SK-N-SH (cell line): ENCODE results near the gene ADIPOR2. TPM values are rescaled to one million over a fixed set of nuclear protein-coding genes. Genes with fewer than 3 reads are reported as not detected.

Experiments
- CTCF ChIA-PET: fragments of 300-600, 350-600 bp; formaldehyde crosslinking; extraction: SDS; loops from one replicate; lab custom pipeline; 2021; lab: Yijun Ruan, JAX
- POLR2A ChIA-PET: fragments of 350-600 bp; sonication (Branson Sonifier 250); formaldehyde crosslinking; extraction: SDS; loops from one replicate; lab custom pipeline; 2020; ENCODE audit warnings: antibody characterized with exemption, inconsistent platforms; lab: Yijun Ruan, JAX
- DNase-seq: peaks from one replicate; pipeline ENCODE4 v3.0.0; 2012
- H2AFZ ChIP-seq: fragments of 200-600 bp; sonication (generic); 2 replicates; pipeline ENCODE4 v1.8.1; 2016; ENCODE audit warnings: antibody characterized with exemption, mild to moderate bottlenecking, low read depth
- H3F3A ChIP-seq: fragments of 200-600 bp; sonication (generic); replicated peaks from 2 replicates; pipeline ENCODE3; 2016; ENCODE audit warnings: antibody characterized with exemption, mild to moderate bottlenecking; ENCODE audit not compliant: insufficient read depth
- H3K27ac ChIP-seq, 2 experiments: fragments of 200-500 bp in 1 of 2; fragments of 200-600 bp in 1 of 2; sonication (Bioruptor generic) in 1 of 2; sonication (generic), shearing (Covaris generic) in 1 of 2; 2 replicates each; pipeline versions ENCODE4 v1.5.1 to v1.6.1; 2014 to 2016; ENCODE audit warnings: low read depth in 2 of 2, inconsistent platforms in 1 of 2, low read length in 1 of 2, mild to moderate bottlenecking in 1 of 2, mixed read lengths in 1 of 2
- H3K27me3 ChIP-seq: fragments of 200-600 bp; sonication (generic), shearing (Covaris generic); 2 replicates; pipeline ENCODE4 v1.6.1; 2016; ENCODE audit warnings: mixed run types; ENCODE audit not compliant: insufficient read depth
- H3K36me3 ChIP-seq, 2 experiments: fragments of 200-500 bp in 1 of 2; fragments of 200-600 bp in 1 of 2; sonication (Bioruptor generic) in 1 of 2; sonication (generic) in 1 of 2; replicated peaks in 1 of 2; 2 replicates each; pipeline versions ENCODE3 to v1.5.1; 2014 to 2016; ENCODE audit warnings: low read length in 1 of 2, mild to moderate bottlenecking in 1 of 2; ENCODE audit not compliant: insufficient read depth in 2 of 2, control insufficient read depth in 1 of 2
- H3K4me1 ChIP-seq, 2 experiments: fragments of 200-500 bp in 1 of 2; fragments of 200-600 bp in 1 of 2; sonication (Bioruptor generic) in 1 of 2; sonication (generic), shearing (Covaris generic) in 1 of 2; 2 replicates each; pipeline versions ENCODE4 v1.5.1 to v1.6.1; 2014 to 2016; ENCODE audit warnings: low read depth in 1 of 2, low read length in 1 of 2, mixed run types in 1 of 2; ENCODE audit not compliant: insufficient read depth in 2 of 2, control insufficient read depth in 1 of 2
- H3K4me2 ChIP-seq: fragments of 200-600 bp; sonication (generic), shearing (Covaris generic); 2 replicates; pipeline ENCODE4 v1.6.1; 2017; ENCODE audit warnings: mixed run types
- H3K4me3 ChIP-seq, 2 experiments: fragments of 200-500 bp in 1 of 2; fragments of 200-600 bp in 1 of 2; sonication (Bioruptor generic) in 1 of 2; sonication (generic), shearing (Covaris generic) in 1 of 2; 2 replicates each; pipeline versions ENCODE4 v1.5.1 to v1.8.1; 2014 to 2016; ENCODE audit warnings: low read depth in 2 of 2, inconsistent platforms in 1 of 2, low read length in 1 of 2, mild to moderate bottlenecking in 1 of 2, mixed read lengths in 1 of 2, moderate library complexity in 1 of 2
- H3K79me2 ChIP-seq: fragments of 200-600 bp; sonication (generic); 2 replicates; pipeline ENCODE4 v1.8.1; 2017; ENCODE audit warnings: mild to moderate bottlenecking; ENCODE audit not compliant: insufficient read depth
- H3K9ac ChIP-seq: fragments of 200-600 bp; sonication (generic); 2 replicates; pipeline ENCODE4 v1.6.1; 2017; ENCODE audit warnings: mixed run types
- H3K9me2 ChIP-seq: fragments of 200-600 bp; sonication (generic); 2 replicates; pipeline ENCODE4 v1.6.1; 2017; ENCODE audit warnings: mixed run types
- H3K9me3 ChIP-seq: fragments of 200-600 bp; sonication (generic); 2 replicates; pipeline ENCODE4 v1.6.1; 2017; ENCODE audit warnings: mixed run types, mild to moderate bottlenecking, moderate library complexity
- H4K20me1 ChIP-seq: fragments of 200-600 bp; sonication (generic); 2 replicates; pipeline ENCODE4 v1.6.1; 2017; ENCODE audit warnings: mild to moderate bottlenecking, mixed run types; ENCODE audit not compliant: insufficient read depth
- EP300 ChIP-seq, 2 experiments: IDR thresholded peaks; 2 replicates each; pipeline versions ENCODE4 v1.4.0 to v1.6.1; 2012; ENCODE audit warnings: borderline replicate concordance in 1 of 2, low read depth in 1 of 2, low read length in 1 of 2
- EZH2phosphoT487 ChIP-seq: fragments of 200-600 bp; sonication (generic); IDR thresholded peaks from 2 replicates; pipeline ENCODE4 v1.6.1; 2017; ENCODE audit warnings: low read depth, mixed run types, mild to moderate bottlenecking, antibody characterized with exemption, moderate library complexity, borderline replicate concordance
- FOSL2 ChIP-seq: IDR thresholded peaks from 2 replicates; pipeline ENCODE4 v1.4.0; 2012; ENCODE audit warnings: low read depth, mild to moderate bottlenecking, moderate library complexity, borderline replicate concordance
- FOXJ3 ChIP-seq: sonication (generic); formaldehyde crosslinking; IDR thresholded peaks from 2 replicates; pipeline ENCODE4 v1.5.1; 2020; ENCODE audit warnings: mild to moderate bottlenecking, missing genetic modification reagents
- FOXM1 ChIP-seq: IDR thresholded peaks from 2 replicates; pipeline ENCODE4 v1.4.0; 2012; ENCODE audit warnings: low read depth, mild to moderate bottlenecking
- GATA2 ChIP-seq: sonication (generic); formaldehyde crosslinking; IDR thresholded peaks from 2 replicates; pipeline ENCODE4 v1.5.0; 2020; ENCODE audit warnings: mild to moderate bottlenecking, missing genetic modification reagents
- IRF3 ChIP-seq: fragments of 150-350 bp; IDR thresholded peaks from 2 replicates; pipeline ENCODE4 v1.6.1; 2016; ENCODE audit warnings: mild to moderate bottlenecking, low read depth, low read length
- JUND ChIP-seq: IDR thresholded peaks from 2 replicates; pipeline ENCODE4 v1.4.0; 2012
- MEF2A ChIP-seq: IDR thresholded peaks from 2 replicates; pipeline ENCODE4 v1.4.0; 2012; ENCODE audit warnings: low read depth, borderline replicate concordance
- MXI1 ChIP-seq: IDR thresholded peaks from 2 replicates; pipeline ENCODE4 v1.6.1; 2012; ENCODE audit warnings: mild to moderate bottlenecking, low read depth, low read length, improper control_type of control experiment
- NFIC ChIP-seq: IDR thresholded peaks from 2 replicates; pipeline ENCODE4 v1.4.0; 2012; ENCODE audit warnings: borderline replicate concordance
- POLR2AphosphoS5 ChIP-seq: IDR thresholded peaks from 2 replicates; pipeline ENCODE4 v1.6.1; 2012; ENCODE audit warnings: low read depth, low read length
- RFX5 ChIP-seq: IDR thresholded peaks from 2 replicates; pipeline ENCODE4 v1.6.1; 2012; ENCODE audit warnings: mild to moderate bottlenecking, improper control_type of control experiment, low read length
- SMC3 ChIP-seq: IDR thresholded peaks from 2 replicates; pipeline ENCODE4 v1.6.1; 2012; ENCODE audit warnings: low read depth, low read length, improper control_type of control experiment
- TAF1 ChIP-seq: IDR thresholded peaks from 2 replicates; pipeline ENCODE4 v1.6.1; 2012; ENCODE audit warnings: low read depth, mild to moderate bottlenecking, low read length, moderate library complexity, borderline replicate concordance
- TCF12 ChIP-seq: IDR thresholded peaks from 2 replicates; pipeline ENCODE4 v1.4.0; 2012
- TEAD4 ChIP-seq: IDR thresholded peaks from 2 replicates; pipeline ENCODE4 v1.4.0; 2012; ENCODE audit warnings: mild to moderate bottlenecking, borderline replicate concordance; ENCODE audit not compliant: insufficient read depth
- USF1 ChIP-seq: IDR thresholded peaks from 2 replicates; pipeline ENCODE4 v1.4.0; 2012; ENCODE audit warnings: low read depth, borderline replicate concordance
- YY1 ChIP-seq: IDR thresholded peaks from 2 replicates; pipeline ENCODE4 v1.4.0; 2012; ENCODE audit warnings: low read depth, mild to moderate bottlenecking
- WGBS: methylation state at CpG from one replicate; pipeline ENCODE4 v1.1.6; 2017; ENCODE audit warnings: low lambda C conversion rate; 5-methylcytosine and 5-hydroxymethylcytosine counted together
- polyA plus RNA-seq, 3 experiments: library from polyadenylated mRNA; depleted of rRNA; stranded (reverse); fragments of >200 nt; gene quantifications; 2 replicates each; pipeline ENCODE4 v1.2.3, GENCODE V29; 2012
- TF ChIP-seq, protein P1 (sequence below): IDR thresholded peaks from 2 replicates; pipeline ENCODE4 v1.4.0; 2012; ENCODE audit warnings: low read depth
- TF ChIP-seq, protein P2 (sequence below): IDR thresholded peaks from 2 replicates; pipeline ENCODE4 v1.6.1; 2012; ENCODE audit warnings: mild to moderate bottlenecking, low read depth, low read length, moderate library complexity

The ADIPOR2 gene
- polyA plus RNA-seq, 1 of the 3 experiments (the other 2 are of a cell fraction) = 17.1 TPM

DNA sequence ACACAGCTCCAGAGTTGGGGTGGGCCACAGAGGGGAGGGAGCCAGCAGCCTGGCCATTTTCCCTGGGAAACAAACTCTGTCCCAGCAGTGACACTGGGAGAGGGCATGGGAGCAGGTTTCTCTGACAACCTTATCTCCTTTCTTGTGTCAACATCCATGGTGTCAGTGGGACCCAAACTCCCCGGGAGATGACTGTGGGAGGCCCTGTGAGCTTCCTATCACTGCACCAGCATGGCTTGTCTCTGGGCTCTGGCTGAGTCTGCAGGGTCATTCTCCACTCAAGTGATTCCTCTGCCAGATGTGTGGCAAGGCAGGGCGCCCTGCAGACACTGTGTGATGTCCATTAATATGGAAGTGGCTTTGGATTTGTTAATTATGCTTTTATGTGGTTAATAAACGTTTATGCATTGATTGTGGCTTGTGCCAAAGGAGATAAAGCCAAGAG is 139.6 kb downstream of the ADIPOR2 start:
- POLR2A ChIA-PET = no interaction called here
- 7% methylated on average over 3 of the region's 3 CpGs for WGBS

More for the DNA sequence above, 139.6 kb downstream of the ADIPOR2 start:
- no peak overlapping the region for H3K4me3 ChIP-seq
- no peaks in the 10 kb centered on the region for H3K27me3 ChIP-seq
- peak overlapping the region in 1 of 2 experiments; percentile 85; a peak in 2 of 4 replicates for H3K27ac ChIP-seq
- peaks cover 0 to 67% of the 10 kb centered on the region in 2 experiments; a peak in 2 of 4 replicates for H3K4me1 ChIP-seq
- no peak overlapping the region for H3K9ac ChIP-seq
- no peaks in the 10 kb centered on the region for H4K20me1 ChIP-seq
- no peak overlapping the region for H3K4me2 ChIP-seq
- no peak overlapping the region for H2AFZ ChIP-seq
- no peaks in the 10 kb centered on the region for H3K79me2 ChIP-seq
- TF ChIP-seq USF1 (no peak), FOXJ3 (CRISPR knock-in tag) (no peak), FOXM1 (no peak), YY1 (no peak), SMC3 (no peak), POLR2AphosphoS5 (no peak), EP300 (IDR thresholded peaks at IDR 0.05; ENCODE audit: borderline replicate concordance in 1 of 2, low read depth in 1 of 2, low read length in 1 of 2) (peak in 1 of 2 experiments; percentile 71; a peak in 2 of 4 replicates), IRF3 (no peak), NFIC (no peak), RFX5 (peak; percentile 55; the same call in 1 of the 2 replicates), MEF2A (no peak), TEAD4 (no peak), EZH2phosphoT487 (no peak), JUND (no peak), GATA2 (CRISPR knock-in tag) (peak; percentile 59), TCF12 (no peak), FOSL2 (no peak), TAF1 (no peak), MXI1 (peak; percentile 34; the same call in 1 of the 2 replicates)
- TF ChIP-seq, protein P1, sequence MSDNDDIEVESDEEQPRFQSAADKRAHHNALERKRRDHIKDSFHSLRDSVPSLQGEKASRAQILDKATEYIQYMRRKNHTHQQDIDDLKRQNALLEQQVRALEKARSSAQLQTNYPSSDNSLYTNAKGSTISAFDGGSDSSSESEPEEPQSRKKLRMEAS = no peak
- TF ChIP-seq, protein P2, sequence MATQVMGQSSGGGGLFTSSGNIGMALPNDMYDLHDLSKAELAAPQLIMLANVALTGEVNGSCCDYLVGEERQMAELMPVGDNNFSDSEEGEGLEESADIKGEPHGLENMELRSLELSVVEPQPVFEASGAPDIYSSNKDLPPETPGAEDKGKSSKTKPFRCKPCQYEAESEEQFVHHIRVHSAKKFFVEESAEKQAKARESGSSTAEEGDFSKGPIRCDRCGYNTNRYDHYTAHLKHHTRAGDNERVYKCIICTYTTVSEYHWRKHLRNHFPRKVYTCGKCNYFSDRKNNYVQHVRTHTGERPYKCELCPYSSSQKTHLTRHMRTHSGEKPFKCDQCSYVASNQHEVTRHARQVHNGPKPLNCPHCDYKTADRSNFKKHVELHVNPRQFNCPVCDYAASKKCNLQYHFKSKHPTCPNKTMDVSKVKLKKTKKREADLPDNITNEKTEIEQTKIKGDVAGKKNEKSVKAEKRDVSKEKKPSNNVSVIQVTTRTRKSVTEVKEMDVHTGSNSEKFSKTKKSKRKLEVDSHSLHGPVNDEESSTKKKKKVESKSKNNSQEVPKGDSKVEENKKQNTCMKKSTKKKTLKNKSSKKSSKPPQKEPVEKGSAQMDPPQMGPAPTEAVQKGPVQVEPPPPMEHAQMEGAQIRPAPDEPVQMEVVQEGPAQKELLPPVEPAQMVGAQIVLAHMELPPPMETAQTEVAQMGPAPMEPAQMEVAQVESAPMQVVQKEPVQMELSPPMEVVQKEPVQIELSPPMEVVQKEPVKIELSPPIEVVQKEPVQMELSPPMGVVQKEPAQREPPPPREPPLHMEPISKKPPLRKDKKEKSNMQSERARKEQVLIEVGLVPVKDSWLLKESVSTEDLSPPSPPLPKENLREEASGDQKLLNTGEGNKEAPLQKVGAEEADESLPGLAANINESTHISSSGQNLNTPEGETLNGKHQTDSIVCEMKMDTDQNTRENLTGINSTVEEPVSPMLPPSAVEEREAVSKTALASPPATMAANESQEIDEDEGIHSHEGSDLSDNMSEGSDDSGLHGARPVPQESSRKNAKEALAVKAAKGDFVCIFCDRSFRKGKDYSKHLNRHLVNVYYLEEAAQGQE = no peak
- peak; percentile 85 for DNase-seq
- no peaks in the 10 kb centered on the region for H3K9me3 ChIP-seq
- H3K9me2 ChIP-seq = no peaks in the 10 kb centered on the region
- no peaks in the 10 kb centered on the region for H3F3A ChIP-seq
- CTCF ChIA-PET = interaction anchor here (1.1 to 3.1 kb wide), 4 partner anchors 25 to 178 kb away, joined by 3 to 13 read pairs (median 4); no protein-coding TSS in a partner anchor
- H3K36me3 ChIP-seq = no peaks in the 10 kb centered on the region
